HepG2 (cell line): ENCODE measurements around the gene GGA2. TPM values are rescaled to one million over a fixed set of nuclear protein-coding genes. Genes with fewer than 3 reads are reported as not detected.
A peak's percentile ranks its signal among the peaks of the same experiment; 100 is the strongest.

Experiments used
- ATAC-seq: fragments of 200-7000 bp; cut with Tn5 transposase; 3 replicates; pipeline ENCODE4 v1.9.1; 2020; ENCODE audit warnings: mild to moderate bottlenecking, moderate library complexity
- BruUV-seq: library from RNA; stranded (reverse); fragments of 400-500 nt; replicated peaks from 2 replicates; lab custom pipeline; 2021; lab: Mats Ljungman, UMichigan
- CTCF ChIA-PET: fragments of 300-600 bp; formaldehyde crosslinking; extraction: SDS; loops from one replicate; lab custom pipeline; 2021; ENCODE audit warnings: low total read pairs, inconsistent platforms, low intra/inter-chr PET ratio; lab: Yijun Ruan, JAX
- POLR2A ChIA-PET: fragments of 350-600 bp; sonication (Branson Sonifier 250); formaldehyde crosslinking; loops from one replicate; lab custom pipeline; 2020; ENCODE audit warnings: antibody characterized with exemption, inconsistent platforms; lab: Yijun Ruan, JAX
- DNase-seq: peaks from one replicate; pipeline ENCODE4 v3.0.0-alpha.2; 2015; ENCODE audit warnings: low spot score
- FAIRE-seq: peaks from 3 replicates; lab custom pipeline; 2011; peaks lifted over from hg19 to GRCh38; lab: Jason Lieb, UNC
- H2AFZ ChIP-seq: one replicate; pipeline ENCODE4 v1.6.1; 2011; ENCODE audit warnings: low read length, inconsistent platforms
- H3K27ac ChIP-seq: fragments of 300-600 bp; 3 replicates; pipeline ENCODE4 v1.8.0; 2011; ENCODE audit warnings: mixed run types, mild to moderate bottlenecking, mixed read lengths, low read length, inconsistent platforms; ENCODE audit not compliant: insufficient read depth; ENCODE audit errors: extremely low read length
- H3K27me3 ChIP-seq, 2 experiments: fragments of 200-600 bp in 1 of 2; 2 replicates in 1 of 2; 3 replicates in 1 of 2; pipeline versions ENCODE4 v1.6.0 to v1.8.0; 2011; ENCODE audit warnings: low read length in 2 of 2, mild to moderate bottlenecking in 2 of 2, moderate library complexity in 2 of 2, inconsistent platforms in 1 of 2; ENCODE audit not compliant: insufficient read depth in 2 of 2, control insufficient read depth in 1 of 2
- H3K36me3 ChIP-seq, 2 experiments: fragments of 200-600 bp in 1 of 2; replicated peaks in 1 of 2; 2 replicates in 1 of 2; 3 replicates in 1 of 2; pipeline versions ENCODE4 v1.5.1 to v1.8.0; 2011; ENCODE audit warnings: low read length in 2 of 2, inconsistent platforms in 1 of 2; ENCODE audit not compliant: insufficient read depth in 2 of 2, control insufficient read depth in 1 of 2
- H3K4me1 ChIP-seq: 2 replicates; pipeline ENCODE4 v1.5.1; 2012; ENCODE audit warnings: low read length, inconsistent platforms; ENCODE audit not compliant: insufficient read depth
- H3K4me2 ChIP-seq: 2 replicates; pipeline ENCODE4 v1.6.0; 2011; ENCODE audit warnings: low read depth, low read length, inconsistent platforms
- H3K4me3 ChIP-seq, 3 experiments: fragments of 200-600 bp in 1 of 3; sonication (generic), shearing (Covaris generic) in 1 of 3; replicated peaks in 1 of 3; 2 replicates each; pipeline ENCODE4 v1.5.1; 2011 to 2016; ENCODE audit warnings: low read length in 3 of 3, inconsistent platforms in 2 of 3, low read depth in 2 of 3, mild to moderate bottlenecking in 2 of 3, control low read depth in 1 of 3, mixed read lengths in 1 of 3; ENCODE audit not compliant: insufficient read depth in 1 of 3
- H3K79me2 ChIP-seq: one replicate; pipeline ENCODE4 v1.6.1; 2011; ENCODE audit warnings: low read length, inconsistent platforms; ENCODE audit not compliant: insufficient read depth
- H3K9ac ChIP-seq: 2 replicates; pipeline ENCODE4 v1.6.0; 2011; ENCODE audit warnings: mild to moderate bottlenecking, low read depth, low read length, inconsistent platforms; ENCODE audit not compliant: insufficient read depth
- H3K9me3 ChIP-seq: 2 replicates; pipeline ENCODE4 v1.5.1; 2012; ENCODE audit warnings: mild to moderate bottlenecking, low read length
- H4K20me1 ChIP-seq: 2 replicates; pipeline ENCODE4 v1.6.0; 2011; ENCODE audit warnings: inconsistent platforms, mild to moderate bottlenecking, low read length, moderate library complexity; ENCODE audit not compliant: insufficient read depth
- HIVEP1 ChIP-seq: sonication (generic); formaldehyde crosslinking; IDR thresholded peaks from 2 replicates; pipeline ENCODE4 v1.4.0; 2020; ENCODE audit warnings: mild to moderate bottlenecking, missing genetic modification reagents
- HMGXB4 ChIP-seq, 2 experiments: sonication (generic) in 1 of 2; formaldehyde crosslinking in 1 of 2; IDR thresholded peaks; 2 replicates each; pipeline versions ENCODE4 v1.4.0 to v1.6.1; 2018 to 2020; ENCODE audit warnings: missing genetic modification reagents in 2 of 2, borderline replicate concordance in 1 of 2, low read depth in 1 of 2, mild to moderate bottlenecking in 1 of 2, missing biosample characterization in 1 of 2
- MTA3 ChIP-seq: sonication (generic); formaldehyde crosslinking; IDR thresholded peaks from 2 replicates; pipeline ENCODE4 v1.4.0; 2020; ENCODE audit warnings: missing genetic modification reagents
- NFKBIZ ChIP-seq: IDR thresholded peaks from 2 replicates; pipeline ENCODE4 v1.6.1; 2018; ENCODE audit warnings: missing genetic modification reagents, missing compliant biosample characterization
- SMC3 ChIP-seq: IDR thresholded peaks from 2 replicates; pipeline ENCODE4 v1.6.1; 2011; ENCODE audit warnings: low read length, improper control_type of control experiment
- STAG1 ChIP-seq: sonication (generic); formaldehyde crosslinking; IDR thresholded peaks from 2 replicates; pipeline ENCODE4 v1.4.0; 2020; ENCODE audit warnings: missing genetic modification reagents
- ZBTB49 ChIP-seq: sonication (generic); formaldehyde crosslinking; IDR thresholded peaks from 2 replicates; pipeline ENCODE4 v1.4.0; 2020; ENCODE audit warnings: missing genetic modification reagents, borderline replicate concordance
- ZNF234 ChIP-seq: sonication (generic); formaldehyde crosslinking; conservative IDR thresholded peaks from 2 replicates; pipeline ENCODE4 v1.5.1; 2020; ENCODE audit warnings: mild to moderate bottlenecking, missing genetic modification reagents
- ZNF75D ChIP-seq: sonication (generic); formaldehyde crosslinking; IDR thresholded peaks from 2 replicates; pipeline ENCODE4 v1.8.1; 2023; ENCODE audit warnings: missing genetic modification reagents, mild to moderate bottlenecking, borderline replicate concordance
- ZNF878 ChIP-seq: sonication (generic); formaldehyde crosslinking; IDR thresholded peaks from 2 replicates; pipeline ENCODE4 v1.8.1; 2023; ENCODE audit warnings: mild to moderate bottlenecking, missing genetic modification reagents, moderate library complexity
- WGBS: methylation state at CpG from one replicate; pipeline ENCODE4 v1.1.6; 2017; ENCODE audit warnings: low lambda C conversion rate; 5-methylcytosine and 5-hydroxymethylcytosine counted together
- in situ Hi-C: cut with HindIII; loops from 2 replicates; pipeline ENCODE4 v1.10.0; 2017; ENCODE audit warnings: low pct_unique_long_range_greater_than_20kb; ENCODE audit not compliant: extremely low pct_ligation_motif_present
- intact Hi-C: fragments of 100-400 bp; cut with micrococcal nuclease; formaldehyde crosslinking; loops from one replicate; pipeline ENCODE4 v1.10.0; 2022; ENCODE audit not compliant: unreplicated experiment
- polyA plus RNA-seq, 8 experiments: library from polyadenylated mRNA; depleted of rRNA in 3 of 8; stranded (reverse) in 7 of 8; unstranded in 1 of 8; fragments of >200 nt; fragmentation: Illumina TruSeq in 4 of 8; extraction: Trizol in 4 of 8; gene quantifications; 2 replicates each; pipeline versions ENCODE4 v1.2.1 to v1.2.3, GENCODE V29; 2011 to 2016; ENCODE audit warnings: low read depth in 4 of 8, missing spikeins in 1 of 8, mixed read lengths in 1 of 8; ENCODE audit not compliant: insufficient read depth in 1 of 8
- total RNA-seq, 5 experiments: library from RNA; depleted of rRNA; stranded (reverse); fragments of >200 nt; fragmentation: Illumina TruSeq; extraction: Trizol; gene quantifications; 2 replicates each; pipeline ENCODE4 v1.2.3, GENCODE V29; 2016; ENCODE audit warnings: low read depth in 1 of 5
- TF ChIP-seq, protein P1 (sequence below): sonication (generic); formaldehyde crosslinking; IDR thresholded peaks from 2 replicates; pipeline ENCODE4 v1.5.0; 2020; ENCODE audit warnings: mild to moderate bottlenecking, missing genetic modification reagents, borderline replicate concordance

GGA2 gene
- total and polyA plus RNA-seq, 2 of the 13 experiments (the other 11 are each of a cell fraction or from before 2014, with no cell fraction given), result 51.5 to 69.8 TPM

- Histone ChIP-seq H3K27me3 (no peaks in the 10 kb centered on the region), H3K9ac (no peak overlapping the region), H3K4me2 (no peak overlapping the region), H3K9me3 (no peaks in the 10 kb centered on the region), H3K4me3 (no peak overlapping the region), H4K20me1 (peaks cover 15% of the 10 kb centered on the region), H3K79me2 (no peaks in the 10 kb centered on the region), H3K4me1 (no peaks in the 10 kb centered on the region), H3K27ac (no peak overlapping the region), H2AFZ (no peak overlapping the region), H3K36me3 (peaks cover 22 to 64% of the 10 kb centered on the region in 2 experiments)
- WGBS, result 29% methylated on average over 6 of the region's 6 CpGs
- in situ Hi-C loops, result loop anchor here (5.0 to 10.0 kb wide), 2 partner anchors 252 to 530 kb away; partner anchors contain the start of gene SCNN1G
- ATAC-seq, result peak; percentile 16; the same call in 1 of the 3 replicates
- peak; percentile 83 for DNase-seq
- CTCF ChIA-PET, result interaction anchor here (1.1 to 7.5 kb wide), 5 partner anchors 18 to 536 kb away, joined by 4 to 251 read pairs (median 13); partner anchors contain the start of genes COG7, NDUFAB1 and SCNN1G
- BruUV-seq, result no TSS peak
- peak; percentile 87 for FAIRE-seq
- POLR2A ChIA-PET, result no interaction called here
- intact Hi-C loops, result loop anchor here (1.0 to 10.0 kb wide), 4 partner anchors 140 to 536 kb away; partner anchors contain the start of gene SCNN1G
- TF ChIP-seq, protein P1, sequence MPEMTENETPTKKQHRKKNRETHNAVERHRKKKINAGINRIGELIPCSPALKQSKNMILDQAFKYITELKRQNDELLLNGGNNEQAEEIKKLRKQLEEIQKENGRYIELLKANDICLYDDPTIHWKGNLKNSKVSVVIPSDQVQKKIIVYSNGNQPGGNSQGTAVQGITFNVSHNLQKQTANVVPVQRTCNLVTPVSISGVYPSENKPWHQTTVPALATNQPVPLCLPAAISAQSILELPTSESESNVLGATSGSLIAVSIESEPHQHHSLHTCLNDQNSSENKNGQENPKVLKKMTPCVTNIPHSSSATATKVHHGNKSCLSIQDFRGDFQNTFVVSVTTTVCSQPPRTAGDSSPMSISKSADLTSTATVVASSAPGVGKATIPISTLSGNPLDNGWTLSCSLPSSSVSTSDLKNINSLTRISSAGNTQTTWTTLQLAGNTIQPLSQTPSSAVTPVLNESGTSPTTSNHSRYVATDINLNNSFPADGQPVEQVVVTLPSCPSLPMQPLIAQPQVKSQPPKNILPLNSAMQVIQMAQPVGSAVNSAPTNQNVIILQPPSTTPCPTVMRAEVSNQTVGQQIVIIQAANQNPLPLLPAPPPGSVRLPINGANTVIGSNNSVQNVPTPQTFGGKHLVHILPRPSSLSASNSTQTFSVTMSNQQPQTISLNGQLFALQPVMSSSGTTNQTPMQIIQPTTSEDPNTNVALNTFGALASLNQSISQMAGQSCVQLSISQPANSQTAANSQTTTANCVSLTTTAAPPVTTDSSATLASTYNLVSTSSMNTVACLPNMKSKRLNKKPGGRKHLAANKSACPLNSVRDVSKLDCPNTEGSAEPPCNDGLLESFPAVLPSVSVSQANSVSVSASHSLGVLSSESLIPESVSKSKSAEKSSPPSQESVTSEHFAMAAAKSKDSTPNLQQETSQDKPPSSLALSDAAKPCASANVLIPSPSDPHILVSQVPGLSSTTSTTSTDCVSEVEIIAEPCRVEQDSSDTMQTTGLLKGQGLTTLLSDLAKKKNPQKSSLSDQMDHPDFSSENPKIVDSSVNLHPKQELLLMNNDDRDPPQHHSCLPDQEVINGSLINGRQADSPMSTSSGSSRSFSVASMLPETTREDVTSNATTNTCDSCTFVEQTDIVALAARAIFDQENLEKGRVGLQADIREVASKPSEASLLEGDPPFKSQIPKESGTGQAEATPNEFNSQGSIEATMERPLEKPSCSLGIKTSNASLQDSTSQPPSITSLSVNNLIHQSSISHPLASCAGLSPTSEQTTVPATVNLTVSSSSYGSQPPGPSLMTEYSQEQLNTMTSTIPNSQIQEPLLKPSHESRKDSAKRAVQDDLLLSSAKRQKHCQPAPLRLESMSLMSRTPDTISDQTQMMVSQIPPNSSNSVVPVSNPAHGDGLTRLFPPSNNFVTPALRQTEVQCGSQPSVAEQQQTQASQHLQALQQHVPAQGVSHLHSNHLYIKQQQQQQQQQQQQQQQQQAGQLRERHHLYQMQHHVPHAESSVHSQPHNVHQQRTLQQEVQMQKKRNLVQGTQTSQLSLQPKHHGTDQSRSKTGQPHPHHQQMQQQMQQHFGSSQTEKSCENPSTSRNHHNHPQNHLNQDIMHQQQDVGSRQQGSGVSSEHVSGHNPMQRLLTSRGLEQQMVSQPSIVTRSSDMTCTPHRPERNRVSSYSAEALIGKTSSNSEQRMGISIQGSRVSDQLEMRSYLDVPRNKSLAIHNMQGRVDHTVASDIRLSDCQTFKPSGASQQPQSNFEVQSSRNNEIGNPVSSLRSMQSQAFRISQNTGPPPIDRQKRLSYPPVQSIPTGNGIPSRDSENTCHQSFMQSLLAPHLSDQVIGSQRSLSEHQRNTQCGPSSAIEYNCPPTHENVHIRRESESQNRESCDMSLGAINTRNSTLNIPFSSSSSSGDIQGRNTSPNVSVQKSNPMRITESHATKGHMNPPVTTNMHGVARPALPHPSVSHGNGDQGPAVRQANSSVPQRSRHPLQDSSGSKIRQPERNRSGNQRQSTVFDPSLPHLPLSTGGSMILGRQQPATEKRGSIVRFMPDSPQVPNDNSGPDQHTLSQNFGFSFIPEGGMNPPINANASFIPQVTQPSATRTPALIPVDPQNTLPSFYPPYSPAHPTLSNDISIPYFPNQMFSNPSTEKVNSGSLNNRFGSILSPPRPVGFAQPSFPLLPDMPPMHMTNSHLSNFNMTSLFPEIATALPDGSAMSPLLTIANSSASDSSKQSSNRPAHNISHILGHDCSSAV (CRISPR knock-in tag), result no peak
- TF ChIP-seq ZBTB49 (CRISPR knock-in tag), result no peak
- 0 out of 2 replicates have a peak, but pooled peaks have one; percentile 17 for TF ChIP-seq ZNF878 (CRISPR knock-in tag)
- TF ChIP-seq ZNF234, result no peak
- peak in 1 of 2 experiments; percentile 37; a peak in 1 of 4 replicates for TF ChIP-seq HMGXB4 (CRISPR knock-in tag; IDR thresholded peaks at IDR 0.05; ENCODE audit: borderline replicate concordance in 1 of 2, low read depth in 1 of 2)
- peak; percentile 95 for TF ChIP-seq STAG1 (CRISPR knock-in tag)
- no peak for TF ChIP-seq MTA3 (CRISPR knock-in tag)
- no peak for TF ChIP-seq HIVEP1 (CRISPR knock-in tag)
- TF ChIP-seq SMC3, result peak; percentile 77
- TF ChIP-seq ZNF75D (CRISPR knock-in tag), result no peak
- no peak for TF ChIP-seq NFKBIZ (CRISPR knock-in tag)
Measured at GRCh38 chr16:23434380-23434779, 75.9 kb downstream of the GGA2 start.
